Measurements from ENCODE around the gene TTC9C.

TTC9C gene

GRCh38 chr11:62777389-62777788 lies 49.1 kb downstream of the TTC9C start:
- H3K9ac ChIP-seq (ENCODE audit: low read length in 2 of 2), result no peak overlapping the region
- no peaks in the 10 kb centered on the region for H3K9me3 ChIP-seq (ENCODE audit: control insufficient read depth in 2 of 2, low read length in 2 of 2)
- peaks cover 13 to 28% of the 10 kb centered on the region in 2 donors for H3K36me3 ChIP-seq (ENCODE audit: control insufficient read depth in 2 of 2, insufficient read depth in 2 of 2, low read length in 2 of 2)
- no peaks in the 10 kb centered on the region for H3K27me3 ChIP-seq (ENCODE audit: control insufficient read depth in 1 of 2, insufficient read depth in 2 of 2, low read length in 2 of 2)
- peaks cover 2% of the 10 kb centered on the region for H3K4me1 ChIP-seq (ENCODE audit: control insufficient read depth, insufficient read depth, low read length)
- no peak overlapping the region for H3K4me3 ChIP-seq (ENCODE audit: low read length in 2 of 2)
- no peak overlapping the region for H3K27ac ChIP-seq (ENCODE audit: low read length)

GRCh38 chr11:62778441-62778840 lies 50.2 kb downstream of the TTC9C start:
- Histone ChIP-seq H3K4me3 (ENCODE audit: low read length in 2 of 2) (no peak overlapping the region), H3K9me3 (ENCODE audit: control insufficient read depth in 2 of 2, low read length in 2 of 2) (no peaks in the 10 kb centered on the region), H3K4me1 (ENCODE audit: control insufficient read depth, insufficient read depth, low read length) (no peaks in the 10 kb centered on the region), H3K27ac (ENCODE audit: low read length) (no peak overlapping the region), H3K9ac (ENCODE audit: low read length in 2 of 2) (no peak overlapping the region), H3K27me3 (ENCODE audit: control insufficient read depth in 1 of 2, insufficient read depth in 2 of 2, low read length in 2 of 2) (no peaks in the 10 kb centered on the region), H3K36me3 (ENCODE audit: control insufficient read depth in 2 of 2, insufficient read depth in 2 of 2, low read length in 2 of 2) (peaks cover 18 to 31% of the 10 kb centered on the region in 2 donors)

- Histone ChIP-seq H3K36me3 (ENCODE audit: control insufficient read depth in 2 of 2, insufficient read depth in 2 of 2, low read length in 2 of 2) (peaks cover 10 to 17% of the 10 kb centered on the region in 2 donors), H3K9me3 (ENCODE audit: control insufficient read depth in 2 of 2, low read length in 2 of 2) (no peaks in the 10 kb centered on the region), H3K27ac (ENCODE audit: low read length) (no peak overlapping the region), H3K4me1 (ENCODE audit: control insufficient read depth, insufficient read depth, low read length) (peaks cover 10% of the 10 kb centered on the region), H3K27me3 (ENCODE audit: control insufficient read depth in 1 of 2, insufficient read depth in 2 of 2, low read length in 2 of 2) (no peaks in the 10 kb centered on the region), H3K4me3 (ENCODE audit: low read length in 2 of 2) (no peak overlapping the region), H3K9ac (ENCODE audit: low read length in 2 of 2) (no peak overlapping the region)
Measured at GRCh38 chr11:62782753-62783152, 54.5 kb downstream of the TTC9C start.

GRCh38 chr11:62786318-62787004 lies 58.2 kb downstream of the TTC9C start:
- Histone ChIP-seq H3K36me3 (ENCODE audit: control insufficient read depth in 2 of 2, insufficient read depth in 2 of 2, low read length in 2 of 2) (peaks cover 23 to 26% of the 10 kb centered on the region in 2 donors), H3K27me3 (ENCODE audit: control insufficient read depth in 1 of 2, insufficient read depth in 2 of 2, low read length in 2 of 2) (no peaks in the 10 kb centered on the region), H3K9ac (ENCODE audit: low read length in 2 of 2) (peak overlapping the region; percentile 80 to 89)

DNA sequence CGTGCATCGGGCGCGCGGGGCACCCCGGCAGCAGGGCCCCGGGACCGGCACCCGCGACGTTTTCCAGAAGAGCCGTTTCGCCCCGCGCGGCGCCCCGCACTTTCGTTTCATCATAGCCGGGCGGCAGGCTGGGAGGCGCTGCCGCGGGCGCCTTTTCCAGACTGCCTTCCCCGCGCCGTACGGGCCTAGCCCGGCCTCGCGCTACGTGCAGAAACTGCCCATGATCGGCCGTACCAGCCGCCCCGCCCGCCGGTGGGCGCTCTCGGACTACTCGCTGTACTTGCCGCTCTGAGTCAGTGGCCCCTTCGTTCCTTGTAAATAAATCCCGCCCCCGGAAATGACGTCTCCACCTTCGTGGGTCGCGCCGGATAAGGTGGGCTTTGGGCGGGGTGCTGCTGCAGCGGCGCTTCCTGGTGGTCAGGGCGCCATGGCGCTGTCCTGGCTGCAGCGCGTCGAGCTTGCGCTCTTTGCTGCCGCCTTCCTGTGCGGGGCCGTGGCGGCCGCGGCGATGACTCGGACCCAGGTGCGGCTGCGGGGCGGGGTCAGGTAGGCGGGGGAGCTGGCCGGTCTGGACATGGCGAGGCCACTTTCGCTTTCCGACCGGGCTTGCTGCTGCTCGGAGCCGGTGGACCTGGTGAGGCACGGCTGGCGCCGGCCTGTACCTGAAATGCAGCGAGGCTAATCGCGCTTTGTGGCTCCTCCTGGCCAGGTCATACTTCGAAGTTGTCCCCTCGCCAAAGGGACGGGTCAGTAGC lies 58.9 kb downstream of the TTC9C start, which contains the start of gene TMEM179B:
TMEM179B (plus strand) TSS at position 398 of the 755 bp plus-strand sequence; CDS start at position 428, 30 bp downstream.
- Histone ChIP-seq H3K27ac (ENCODE audit: low read length) (peak within 1 kb of the TSS; percentile 91), H3K36me3 (ENCODE audit: control insufficient read depth in 2 of 2, insufficient read depth in 2 of 2, low read length in 2 of 2) (peaks cover 21% of the 10 kb centered on the region in 2 donors), H3K9me3 (ENCODE audit: control insufficient read depth in 2 of 2, low read length in 2 of 2) (no peaks in the 10 kb centered on the region), H3K4me3 (ENCODE audit: low read length in 2 of 2) (peak within 1 kb of the TSS; percentile 99 to 100), H3K27me3 (ENCODE audit: control insufficient read depth in 1 of 2, insufficient read depth in 2 of 2, low read length in 2 of 2) (no peaks in the 10 kb centered on the region), H3K4me1 (ENCODE audit: control insufficient read depth, insufficient read depth, low read length) (peaks cover 40% of the 10 kb centered on the region), H3K9ac (ENCODE audit: low read length in 2 of 2) (peak within 1 kb of the TSS; percentile 89 to 91)

More at GRCh38 chr11:62786318-62787004, 58.2 kb downstream of the TTC9C start:
- H3K4me1 ChIP-seq (ENCODE audit: control insufficient read depth, insufficient read depth, low read length), result peaks cover 36% of the 10 kb centered on the region
- peak overlapping the region; percentile 91 for H3K27ac ChIP-seq (ENCODE audit: low read length)
- H3K4me3 ChIP-seq (ENCODE audit: low read length in 2 of 2), result peak overlapping the region; percentile 99 to 100
- no peaks in the 10 kb centered on the region for H3K9me3 ChIP-seq (ENCODE audit: control insufficient read depth in 2 of 2, low read length in 2 of 2)
